Hematopoietic multipotent progenitor cell treated with erythropoietin and hydrocortisone succinate and interleukin-3 and kit ligand, for 17 days (in vitro differentiated cells): ENCODE data around the gene ADGRG1.

Experiments used
- DNase-seq: peaks from one replicate; pipeline ENCODE4 v3.0.0-alpha.2; 2015; ENCODE audit warnings: low spot score

ADGRG1 gene

DNA sequence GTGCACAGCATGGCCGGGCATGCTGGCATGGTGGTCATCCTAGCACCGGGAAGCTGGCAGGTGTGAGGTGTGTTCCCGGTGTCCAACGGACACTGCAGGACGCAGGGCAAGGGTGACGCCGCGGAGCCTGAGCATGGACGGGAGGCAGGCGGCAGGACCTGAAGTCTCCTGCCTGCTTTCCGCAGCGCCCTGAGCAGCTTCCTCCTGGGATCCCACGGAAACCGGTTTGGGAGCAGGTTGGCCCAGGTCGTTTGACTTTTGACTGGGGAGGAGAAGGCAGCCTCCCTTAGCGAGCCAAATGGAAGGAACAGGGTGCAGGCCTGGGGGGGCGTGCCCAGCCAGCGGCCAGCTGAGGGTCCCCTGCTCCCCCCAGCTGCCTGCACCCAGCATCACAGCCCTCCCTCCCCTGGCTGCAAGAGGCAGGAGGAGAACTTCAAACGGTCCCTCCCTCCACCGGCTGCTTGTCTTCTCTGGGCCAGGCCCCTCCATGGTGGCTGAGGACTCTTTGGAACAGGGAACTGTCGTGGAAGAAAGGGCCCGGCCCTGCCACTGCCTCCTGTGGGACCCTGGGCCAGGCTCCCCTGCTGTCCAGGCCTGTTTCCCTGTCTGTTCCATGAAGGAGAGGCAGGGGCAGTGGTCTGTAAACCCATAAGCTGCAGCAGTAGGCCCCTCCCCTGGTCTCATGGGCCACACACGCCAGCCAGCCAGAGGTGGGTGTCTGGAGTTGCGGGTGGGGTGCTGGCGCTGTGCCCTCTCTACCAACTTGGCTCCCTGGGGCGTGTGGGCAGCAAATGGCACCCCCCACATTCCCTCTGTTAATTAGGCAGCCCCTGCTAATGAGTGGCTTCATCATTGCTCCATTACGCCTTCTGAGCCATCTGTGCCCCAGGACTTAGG, 7.8 kb upstream of the ADGRG1 start:
- DNase-seq = no peak

DNA sequence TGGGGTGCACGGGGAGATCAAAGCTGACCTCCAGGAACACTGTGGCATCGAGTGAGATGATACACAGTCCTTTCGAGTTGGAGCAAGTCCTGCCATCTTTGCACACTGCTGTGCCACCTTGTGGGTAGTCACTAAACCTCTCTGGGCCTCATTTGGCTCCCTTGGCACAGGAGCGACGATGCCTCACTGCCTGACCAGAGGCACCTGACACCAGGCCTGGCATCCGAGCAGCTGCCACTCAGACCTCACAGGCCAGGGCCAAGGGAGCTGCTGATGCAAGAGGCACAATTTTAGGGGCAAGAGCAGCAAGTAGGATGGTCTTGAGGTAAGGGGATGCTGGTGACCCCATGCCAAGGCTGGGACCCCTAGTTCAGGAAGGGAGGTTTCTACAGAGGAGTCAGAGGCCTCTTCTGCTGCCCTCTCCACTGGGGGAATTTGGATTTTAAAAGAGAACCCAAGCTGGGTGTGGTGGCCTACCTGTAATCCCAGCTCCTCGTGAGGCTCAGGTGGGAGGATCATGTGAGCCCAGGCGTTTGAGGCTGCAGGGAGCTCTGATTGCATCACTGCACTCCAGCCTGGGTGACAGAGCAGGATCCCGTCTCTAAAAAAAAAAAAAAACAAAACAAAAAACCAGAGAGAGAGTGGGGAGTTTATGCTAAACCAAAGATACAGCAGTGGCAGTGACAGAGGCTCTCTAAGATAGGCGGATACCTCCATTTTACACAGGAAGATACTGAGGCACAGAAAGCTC, 6.7 kb upstream of the ADGRG1 start:
- DNase-seq = no peak

GRCh38 chr16:57622361-57623250, 5.8 kb upstream of the ADGRG1 start:
- DNase-seq = no peak

DNA sequence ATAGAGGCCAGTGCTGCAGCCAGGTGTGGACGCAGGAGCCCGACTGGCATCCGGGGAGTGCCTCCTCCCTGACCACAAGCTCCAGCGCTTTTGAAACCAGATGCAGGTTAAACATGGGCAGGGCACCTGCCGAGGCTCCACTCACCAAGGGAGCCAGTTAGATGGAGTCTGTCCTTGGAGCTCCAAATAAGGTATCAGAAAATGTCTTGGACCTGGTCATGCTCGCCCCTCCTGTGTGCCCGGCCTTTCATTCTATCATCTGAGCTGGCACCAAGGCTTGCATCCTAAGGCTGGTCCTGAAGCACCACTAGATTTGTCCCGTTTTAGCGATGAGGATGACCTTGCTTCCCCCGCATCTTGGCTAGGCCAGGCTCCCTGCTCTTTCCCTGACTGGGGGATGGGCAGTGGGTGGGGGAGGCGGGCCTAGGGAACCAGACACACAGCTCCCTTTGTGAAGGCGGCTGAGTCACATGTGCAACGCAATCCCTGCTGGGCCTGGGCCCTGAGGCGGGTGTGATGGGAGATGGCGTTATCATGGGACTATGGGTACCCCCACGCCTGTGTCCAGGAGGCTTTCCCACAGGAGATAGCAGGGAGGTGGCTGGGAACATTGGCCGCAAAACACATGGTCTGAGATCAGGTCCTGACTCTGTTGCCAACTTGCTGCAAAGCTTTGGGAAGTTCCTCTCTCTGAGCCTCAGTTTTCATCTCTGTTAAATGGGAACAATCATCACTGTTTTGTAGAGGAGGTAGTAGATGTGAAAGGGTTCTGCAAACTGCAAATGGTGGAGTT, 5.0 kb upstream of the ADGRG1 start:
- no peak for DNase-seq

DNA sequence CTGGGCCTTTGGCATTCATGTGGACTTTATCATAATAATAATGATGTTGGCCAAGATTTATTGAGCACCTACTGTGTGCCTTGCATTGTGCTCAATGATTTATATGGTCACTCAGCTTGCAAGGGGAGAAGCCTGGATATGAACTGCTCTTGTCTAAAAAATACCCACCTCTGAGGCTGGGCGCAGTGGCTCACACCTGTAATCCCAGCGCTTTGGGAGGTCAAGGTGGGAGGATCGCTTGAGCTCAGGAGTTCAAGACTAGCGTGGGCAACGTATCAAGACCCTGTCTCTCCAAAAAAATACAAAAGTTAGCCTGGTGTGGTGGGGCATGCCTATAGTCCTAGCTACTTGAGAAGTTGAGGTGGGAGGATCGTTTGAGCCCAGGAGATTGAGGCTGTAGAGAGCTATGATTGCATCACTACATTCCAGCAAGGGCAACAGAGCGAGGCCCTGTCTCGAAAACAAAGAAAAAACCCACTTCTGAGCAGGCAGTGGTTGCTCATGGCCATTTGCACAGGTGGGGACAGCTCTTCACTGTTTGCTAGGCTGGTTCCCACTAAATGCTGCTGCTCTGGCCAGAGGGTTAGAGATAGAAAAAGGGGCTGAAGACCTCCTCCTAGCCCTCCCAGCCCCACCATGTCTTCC, 4.3 kb upstream of the ADGRG1 start:
- DNase-seq = no peak

- DNase-seq = no peak
Measured at GRCh38 chr16:57624806-57625500, 3.5 kb upstream of the ADGRG1 start.

GRCh38 chr16:57626420-57627170, 1.8 kb upstream of the ADGRG1 start:
- no peak for DNase-seq

DNA sequence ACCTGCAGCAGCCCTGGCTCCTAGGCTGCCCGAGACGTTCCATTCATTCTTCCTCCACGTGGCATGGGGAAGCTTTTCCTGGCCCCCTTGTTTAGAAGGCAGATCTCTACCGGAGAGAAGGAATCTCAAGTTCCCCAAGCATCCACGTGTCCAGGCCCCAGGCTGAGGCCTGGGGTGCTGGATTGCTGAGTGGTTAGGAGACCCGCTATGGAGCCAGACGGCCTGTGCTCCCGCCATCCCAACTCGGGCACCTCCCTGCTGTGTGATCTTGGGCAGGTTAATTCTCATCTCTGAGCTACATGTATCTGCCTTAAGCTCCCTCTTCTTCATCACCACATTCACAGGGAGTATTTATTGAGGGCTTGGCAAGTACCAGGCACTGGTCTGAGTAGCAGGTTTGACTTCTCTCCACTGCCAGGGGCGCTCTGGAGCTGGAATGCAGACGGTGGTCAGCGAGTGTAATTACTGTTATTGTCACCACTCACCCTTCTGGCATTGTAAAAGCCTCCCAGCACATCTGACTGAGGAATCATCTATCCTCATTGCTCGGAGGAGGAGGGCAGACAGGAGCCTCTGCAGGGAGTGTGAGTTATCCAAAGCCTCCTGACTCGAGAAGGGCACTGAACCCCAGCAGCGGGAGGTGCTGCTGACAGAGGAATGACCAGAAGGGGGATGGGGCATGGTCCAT, 1.1 kb upstream of the ADGRG1 start:
- no peak for DNase-seq

DNA sequence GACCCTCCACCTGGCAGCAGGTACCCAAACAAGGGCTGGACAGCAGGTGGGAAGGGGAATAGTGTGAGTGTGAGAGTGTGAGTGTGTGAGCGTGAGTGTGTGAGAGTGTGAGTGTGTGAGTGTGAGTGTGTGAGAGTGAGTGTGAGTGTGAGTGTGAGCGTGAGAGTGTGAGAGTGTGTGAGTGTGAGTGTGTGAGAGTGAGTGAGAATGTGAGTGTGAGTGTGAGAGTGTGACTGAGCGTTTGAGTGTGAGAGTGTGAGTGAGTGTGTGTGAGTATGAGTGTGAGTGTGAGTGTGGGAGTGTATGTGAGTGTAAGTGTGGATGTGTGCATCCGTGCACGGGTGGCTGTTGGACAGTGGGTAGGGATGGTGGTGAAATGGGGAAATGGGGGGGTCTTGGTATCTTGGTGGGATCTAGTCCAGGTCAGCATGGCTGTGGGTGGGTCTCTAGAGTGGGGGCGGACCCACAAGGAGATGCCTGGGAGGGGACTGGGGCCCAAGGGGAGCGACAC, 408 bp downstream of the ADGRG1 start:
- no peak for DNase-seq

DNA sequence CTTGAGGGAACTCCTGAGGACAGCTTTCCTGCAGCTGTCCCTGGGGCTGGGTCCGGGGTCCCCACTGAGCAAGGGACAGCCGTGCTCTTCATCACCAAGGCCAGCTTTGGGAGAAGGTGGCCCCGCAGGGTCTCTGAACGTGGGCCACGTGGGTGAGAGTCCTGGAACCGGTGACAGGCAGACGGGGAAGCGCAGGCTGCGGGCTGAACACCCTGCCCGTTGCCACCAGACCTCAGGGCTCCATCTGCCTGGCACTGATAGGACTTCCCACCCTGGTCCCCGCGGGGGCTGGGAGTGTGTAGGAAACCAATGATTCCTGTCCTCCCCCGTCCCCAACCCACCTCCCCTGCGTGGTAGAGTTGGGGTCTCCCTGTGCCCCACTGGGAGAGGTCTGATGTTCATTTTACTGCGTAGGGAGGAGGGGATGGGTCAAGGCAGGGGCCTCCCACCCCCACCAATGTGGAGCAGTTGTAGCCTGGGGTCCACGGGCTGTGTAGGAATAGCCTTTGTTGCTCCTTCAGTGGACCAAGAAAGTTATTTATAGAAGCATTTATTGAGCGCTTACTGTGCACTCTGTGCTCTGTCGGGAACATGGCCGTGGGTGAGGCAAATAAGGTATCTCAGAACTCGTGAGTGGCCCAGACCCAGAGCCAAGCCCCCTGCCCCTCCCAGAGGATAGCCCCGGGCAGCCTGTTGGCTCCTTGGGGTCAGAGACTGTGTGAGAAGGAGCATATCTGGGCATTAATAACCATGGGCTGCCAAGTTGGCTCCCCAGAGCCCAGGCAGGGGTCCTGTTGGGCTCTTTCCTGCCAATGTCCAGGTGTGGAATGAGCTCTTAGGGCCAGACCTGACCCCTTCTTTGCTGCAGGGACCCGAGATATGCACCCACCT, 1.3 kb downstream of the ADGRG1 start:
- DNase-seq = no peak

GRCh38 chr16:57630407-57630797, 2.0 kb downstream of the ADGRG1 start:
- DNase-seq = no peak

GRCh38 chr16:57630931-57631845, 2.8 kb downstream of the ADGRG1 start:
- no peak for DNase-seq

- DNase-seq = no peak
Measured at GRCh38 chr16:57632568-57632967, 4.1 kb downstream of the ADGRG1 start.

- no peak for DNase-seq
Measured at GRCh38 chr16:57633383-57634064, 5.1 kb downstream of the ADGRG1 start.

DNA sequence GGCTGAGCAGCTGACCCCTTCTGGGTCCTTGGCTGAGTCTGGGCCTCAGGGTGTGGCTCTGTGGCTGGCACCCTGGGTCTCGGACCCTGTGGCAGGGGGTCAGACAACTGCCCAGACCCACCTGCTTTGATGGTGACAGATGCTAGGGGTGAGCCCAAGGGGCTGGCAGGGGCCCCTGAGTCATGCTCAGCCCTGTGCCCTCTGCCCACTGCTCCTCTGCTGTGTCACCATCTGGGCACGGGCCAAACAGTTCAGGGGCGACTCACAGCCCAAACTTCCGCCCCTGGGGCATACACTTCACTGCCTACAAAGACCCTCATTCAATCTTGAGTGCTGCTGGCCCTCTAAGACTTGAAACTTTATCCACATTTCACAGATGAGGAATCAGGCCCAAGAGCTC, 5.7 kb downstream of the ADGRG1 start:
- DNase-seq = no peak
